GM21360 (cell line): ENCODE measurements around the gene NEDD4L.

Experiments used
- ATAC-seq: cut with Tn5 transposase; IDR thresholded peaks from one replicate; pipeline ENCODE4 v1.9.1; 2021; ENCODE audit warnings: mild to moderate bottlenecking, moderate library complexity; ENCODE audit not compliant: unreplicated experiment

NEDD4L gene

DNA sequence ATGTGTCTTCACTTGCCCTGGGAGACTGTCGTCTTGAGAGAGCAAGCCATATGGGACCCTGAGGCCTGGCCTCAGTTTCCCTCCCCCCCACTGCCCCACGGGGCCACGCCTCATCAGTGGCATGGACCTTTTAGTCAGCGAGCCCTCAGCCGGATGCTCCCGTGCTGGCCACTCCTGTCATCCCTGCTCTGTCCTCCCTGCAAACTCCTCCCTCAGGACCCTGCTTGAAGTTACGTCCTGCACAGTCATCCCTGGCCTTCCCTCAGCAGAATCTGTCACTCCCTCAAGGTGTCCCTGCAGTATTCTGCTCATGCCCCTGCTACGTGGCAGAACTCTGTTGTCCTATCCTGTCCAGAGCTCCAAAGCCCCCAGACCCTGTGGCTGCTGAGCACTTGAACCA lies 265.1 kb downstream of the NEDD4L start:
- no peak for ATAC-seq

GRCh38 chr18:58309610-58310239 lies 265.7 kb downstream of the NEDD4L start:
- ATAC-seq, result no peak

- peak; percentile 48 for ATAC-seq
These were observed 266.5 kb downstream of the NEDD4L start for GRCh38 chr18:58310517-58310916.

DNA sequence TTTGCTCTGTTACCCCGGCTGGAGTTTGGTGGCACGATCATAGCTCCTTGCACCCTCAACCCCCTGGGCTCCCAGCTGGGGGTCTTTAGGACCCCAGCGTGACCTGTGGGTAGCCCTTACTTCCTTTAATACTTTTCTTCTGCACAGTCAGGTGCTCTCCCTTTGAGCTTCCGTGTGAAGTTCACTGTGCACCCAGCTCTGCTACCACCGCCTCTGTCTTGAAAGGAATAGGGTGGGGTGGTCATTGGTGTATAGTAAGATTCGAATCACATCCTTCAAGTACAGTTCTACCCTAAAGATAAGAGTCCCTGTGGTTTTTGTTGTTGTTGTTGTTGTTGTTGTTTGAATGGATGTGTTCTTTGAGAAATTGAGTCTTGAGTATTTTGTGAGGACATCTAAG lies 267.4 kb downstream of the NEDD4L start:
- ATAC-seq, result no peak

DNA sequence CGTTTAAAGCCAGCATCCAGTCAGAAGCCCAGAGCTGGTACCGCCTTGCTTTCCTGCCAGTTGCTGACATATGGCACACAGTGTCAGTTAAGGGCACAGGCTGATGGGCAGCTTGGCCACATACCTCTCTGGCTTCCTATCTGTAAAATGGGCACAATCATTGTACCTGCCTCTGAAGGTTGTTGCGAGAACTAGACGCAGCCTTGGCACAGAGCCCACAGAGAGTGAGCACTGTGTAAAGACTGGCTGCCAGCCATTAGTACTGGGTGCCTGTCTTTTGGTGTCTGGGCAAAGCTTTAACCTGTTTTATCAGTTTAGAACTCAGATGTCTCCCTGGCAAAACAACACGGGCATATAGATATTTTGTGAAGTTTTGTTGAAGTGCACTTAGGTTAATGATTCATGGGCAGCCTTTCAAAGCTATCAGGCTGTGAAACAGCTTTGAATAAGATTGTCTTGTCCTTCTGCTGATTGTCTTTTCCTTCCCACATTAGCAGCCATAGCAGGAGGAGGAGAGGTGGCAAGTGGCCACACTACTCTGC lies 269.5 kb downstream of the NEDD4L start:
- ATAC-seq, result no peak

DNA sequence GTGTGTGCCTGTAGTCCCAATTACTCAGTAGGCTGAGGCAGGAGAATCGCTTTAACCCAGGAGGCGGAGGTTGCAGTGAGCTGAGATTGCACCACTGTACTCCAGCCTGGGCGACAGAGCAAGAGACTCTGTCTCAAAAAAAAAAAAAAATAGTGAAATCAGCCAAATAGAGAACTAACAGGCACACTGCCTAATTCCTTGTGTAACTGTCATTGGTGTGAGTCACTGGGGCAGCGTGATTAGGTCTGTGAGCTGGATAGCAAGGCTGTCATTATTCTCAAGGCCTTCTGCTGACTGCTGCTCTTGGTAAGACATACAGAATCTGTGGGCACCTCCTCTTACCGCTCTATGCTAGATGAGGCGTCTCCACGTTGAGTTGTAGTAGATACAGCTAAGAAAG lies 270.3 kb downstream of the NEDD4L start:
- no peak for ATAC-seq

GRCh38 chr18:58315041-58315440 lies 271.0 kb downstream of the NEDD4L start:
- ATAC-seq, result no peak

DNA sequence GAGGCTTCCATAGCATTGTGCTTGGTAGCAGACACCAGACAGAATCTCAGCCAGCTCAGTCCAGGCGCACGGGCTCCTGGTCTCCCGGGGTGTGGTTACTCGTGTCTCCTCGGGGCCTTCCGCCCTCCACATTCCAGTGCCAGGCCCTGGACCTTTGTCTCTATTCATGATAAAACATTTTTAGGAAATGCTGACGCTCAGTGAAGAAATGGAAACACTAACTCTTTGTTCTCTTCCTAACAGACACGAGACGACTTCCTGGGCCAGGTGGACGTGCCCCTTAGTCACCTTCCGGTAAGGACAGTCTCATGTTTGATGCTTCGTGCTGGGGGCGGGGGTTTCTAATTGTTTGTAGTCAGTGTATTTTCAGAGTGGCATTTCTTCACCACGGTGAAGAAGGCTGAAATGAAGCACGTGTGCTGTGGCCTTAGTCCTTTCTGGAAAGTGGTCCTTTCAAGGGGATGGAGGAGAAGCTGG lies 271.8 kb downstream of the NEDD4L start:
- ATAC-seq, result no peak

- no peak for ATAC-seq
These were observed 272.6 kb downstream of the NEDD4L start for GRCh38 chr18:58316396-58317342.

GRCh38 chr18:58319719-58320118 lies 275.7 kb downstream of the NEDD4L start:
- no peak for ATAC-seq

DNA sequence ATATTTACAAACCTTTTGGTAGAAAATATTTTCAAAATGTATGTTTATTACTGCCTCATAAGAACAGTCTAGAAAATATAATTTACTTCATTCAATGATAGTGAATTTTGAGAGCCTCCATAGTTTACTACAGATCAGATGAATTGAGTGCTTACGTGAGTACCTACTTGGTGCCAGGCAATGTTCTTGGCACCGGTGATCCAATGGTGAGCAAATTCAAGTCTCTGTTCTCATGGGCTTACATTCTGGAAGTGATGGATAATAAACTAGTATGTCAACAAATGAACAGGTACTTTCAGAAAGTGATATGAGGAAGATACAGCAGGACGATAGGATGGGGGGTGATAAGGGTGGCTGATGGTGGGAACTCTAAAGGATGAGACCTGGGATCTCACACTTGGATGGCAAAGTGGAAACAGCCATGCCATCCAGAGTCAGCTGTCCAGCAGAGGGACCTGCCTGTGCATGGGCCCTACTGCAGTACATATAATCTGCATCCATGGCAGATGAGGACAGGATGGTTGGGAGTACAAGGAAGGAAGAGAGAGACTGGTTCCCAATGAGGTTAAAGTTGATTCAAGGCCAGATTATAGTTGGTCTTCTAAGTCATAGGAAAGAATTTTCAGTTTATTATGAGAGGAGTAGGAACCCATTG lies 277.0 kb downstream of the NEDD4L start:
- ATAC-seq, result no peak

GRCh38 chr18:58321986-58322385 lies 278.0 kb downstream of the NEDD4L start:
- ATAC-seq, result peak; percentile 65

GRCh38 chr18:58322464-58322863 lies 278.4 kb downstream of the NEDD4L start:
- no peak for ATAC-seq

DNA sequence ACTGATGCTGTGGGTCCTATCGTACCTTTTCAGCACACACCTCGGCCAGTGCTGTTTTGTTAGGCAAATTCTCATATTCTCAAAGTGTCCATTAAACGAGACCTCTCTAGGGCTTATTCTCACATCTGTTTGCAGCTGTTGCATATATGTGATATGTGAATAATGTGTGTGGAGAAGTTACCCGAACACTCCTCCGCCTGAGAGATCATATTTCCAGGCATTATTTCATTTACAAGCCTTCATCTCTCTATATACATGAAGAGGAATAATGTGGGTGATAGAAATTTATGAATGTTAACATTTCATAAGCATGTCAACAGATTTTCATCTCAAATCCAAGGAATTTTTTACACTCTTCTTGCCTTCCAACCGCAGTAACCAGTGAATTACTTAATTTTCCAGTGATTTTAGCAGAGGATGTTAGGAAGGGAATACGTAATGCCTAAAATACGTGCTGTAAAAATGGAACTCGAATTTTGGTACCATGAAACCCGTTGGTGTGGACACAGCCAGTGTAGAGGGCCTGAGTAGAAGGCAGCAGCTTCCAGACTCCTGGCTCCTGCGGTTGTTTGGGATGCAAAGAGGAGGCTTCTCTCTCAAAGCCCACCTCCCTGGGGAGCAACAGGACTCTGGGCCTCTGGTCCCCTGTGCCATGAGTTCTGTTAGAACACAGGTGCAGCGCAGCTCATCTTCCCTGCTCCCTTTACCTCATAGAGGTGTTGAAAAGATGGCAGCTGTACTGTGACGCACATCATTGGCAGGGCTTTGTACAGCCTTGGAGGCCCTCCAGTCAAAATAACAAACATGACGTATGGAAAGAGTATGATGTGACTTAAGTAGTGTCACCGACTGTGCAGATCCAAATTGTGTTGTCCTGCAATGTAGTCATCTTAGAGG lies 280.1 kb downstream of the NEDD4L start:
- no peak for ATAC-seq

GRCh38 chr18:58324824-58325480 lies 280.9 kb downstream of the NEDD4L start:
- ATAC-seq, result no peak

DNA sequence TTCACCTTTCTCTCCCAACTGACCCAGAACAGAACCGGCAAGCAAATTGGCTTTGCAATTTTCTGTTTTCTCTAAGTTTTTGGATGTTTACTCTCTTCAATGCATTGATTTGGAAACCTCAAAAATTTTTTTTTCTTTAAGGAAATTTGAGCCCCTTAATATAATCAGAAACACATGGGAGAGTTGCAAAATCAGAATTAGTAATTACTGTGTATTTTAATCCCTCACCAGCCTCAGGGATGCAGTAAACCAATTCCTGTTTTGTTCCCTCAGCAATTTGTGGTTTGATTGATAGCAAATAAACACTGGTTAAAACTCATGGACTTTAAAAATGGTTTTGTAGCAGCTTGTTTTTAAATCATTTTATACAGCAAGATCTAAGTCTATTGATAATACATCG lies 281.5 kb downstream of the NEDD4L start:
- ATAC-seq, result no peak

- ATAC-seq, result no peak
These were observed 290.0 kb downstream of the NEDD4L start for GRCh38 chr18:58334061-58334460.

DNA sequence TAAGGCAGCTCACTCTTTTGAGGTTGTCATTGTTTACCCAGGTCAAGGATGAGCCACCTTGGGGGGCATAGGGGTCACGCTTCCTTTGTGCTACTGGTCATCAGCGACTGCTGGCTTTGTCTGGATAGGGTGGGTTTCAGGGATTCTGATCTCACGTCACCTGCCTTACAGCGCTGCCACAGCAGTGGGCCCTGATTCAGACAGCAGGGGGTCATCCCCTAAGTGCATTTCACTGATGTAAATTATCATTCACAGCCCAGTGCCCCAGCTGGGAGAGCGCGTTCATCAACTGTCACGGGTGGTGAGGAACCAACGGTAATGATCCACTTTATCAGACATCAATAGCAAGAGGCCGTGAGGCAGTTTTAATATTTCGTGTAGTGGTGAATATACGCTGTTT lies 291.2 kb downstream of the NEDD4L start:
- ATAC-seq, result no peak

GRCh38 chr18:58335821-58336220 lies 291.8 kb downstream of the NEDD4L start:
- ATAC-seq, result no peak

DNA sequence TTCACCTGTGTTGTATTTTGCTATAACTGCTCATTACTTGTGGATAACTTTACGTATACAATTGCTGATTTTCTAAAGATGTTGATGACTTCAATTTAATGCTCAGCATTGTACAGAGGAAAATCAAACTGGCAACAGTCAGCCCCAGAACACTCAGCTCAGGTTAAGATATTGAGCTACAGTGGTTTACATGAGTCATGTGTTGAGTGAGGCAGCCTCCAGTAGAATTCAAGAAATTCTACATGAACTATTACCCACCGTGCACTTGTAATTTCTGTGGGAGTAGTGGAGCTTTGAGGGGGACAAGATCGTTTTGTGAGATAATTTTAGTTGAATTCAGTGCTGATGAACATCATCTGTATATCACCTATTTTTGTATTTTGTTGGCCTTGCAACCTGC lies 292.6 kb downstream of the NEDD4L start:
- no peak for ATAC-seq
